ENCODE results near the gene PLOD3. TPM values are rescaled to one million over a fixed set of nuclear protein-coding genes. Genes with fewer than 3 reads are reported as not detected.
A peak's percentile ranks its signal among the peaks of the same experiment; 100 is the strongest.

Gene PLOD3
- total RNA-seq, 1 donor from 2014 or later, result 161 TPM

DNA sequence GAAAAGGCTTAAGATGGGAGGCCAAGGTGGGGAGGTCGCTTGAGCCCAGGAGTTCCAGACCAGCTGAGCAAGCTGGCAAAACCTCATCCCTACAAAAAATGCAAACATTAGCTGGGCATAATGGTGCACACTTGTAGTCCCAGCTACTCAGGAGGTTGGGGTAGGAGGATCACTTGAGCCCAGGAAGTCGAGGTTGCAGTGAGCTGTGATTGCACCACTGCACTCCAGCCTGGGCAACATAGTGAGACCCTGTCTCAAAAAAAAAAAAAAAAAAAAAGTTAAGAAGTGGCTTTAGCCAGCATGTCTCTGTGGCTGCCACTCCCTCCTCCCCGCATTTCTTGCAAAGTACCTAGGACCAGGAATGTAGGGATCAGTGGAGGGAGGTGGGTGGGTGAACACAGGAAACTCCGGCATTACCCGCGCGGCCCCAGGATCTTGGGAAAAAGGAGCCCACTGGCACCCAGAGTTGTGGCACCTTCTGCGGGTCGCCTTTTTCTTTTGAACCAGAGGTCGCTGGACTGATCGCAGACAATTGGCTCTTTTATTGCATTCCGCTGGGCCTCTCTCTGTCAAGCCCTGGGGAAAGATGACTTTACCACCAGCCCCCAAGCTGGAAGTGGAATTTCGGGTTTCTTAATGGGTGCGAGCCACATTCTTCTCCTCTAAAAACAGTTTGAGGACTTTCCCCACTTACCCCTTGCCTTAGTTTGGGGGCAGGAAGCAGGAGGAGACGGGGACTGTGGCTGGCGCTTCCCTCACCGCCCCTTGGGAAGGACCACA, 55.5 kb downstream of the PLOD3 start:
- Mint-ChIP-seq H3K9me3 (ENCODE audit: unreplicated experiment) (no peaks in the 10 kb centered on the region), H3K27me3 (ENCODE audit: low read depth, unreplicated experiment) (no peaks in the 10 kb centered on the region), H3K4me1 (ENCODE audit: low read depth, unreplicated experiment) (peaks cover 28% of the 10 kb centered on the region), H3K36me3 (ENCODE audit: low read depth, unreplicated experiment) (peaks cover 4% of the 10 kb centered on the region), H3K4me3 (ENCODE audit: unreplicated experiment) (peak overlapping the region; percentile 80), H3K27ac (ENCODE audit: unreplicated experiment) (peak overlapping the region; percentile 83)
- H3K36me3 ChIP-seq (ENCODE audit: insufficient read depth, low read length), result peaks cover 11% of the 10 kb centered on the region
- peaks cover 5% of the 10 kb centered on the region for H3K79me2 ChIP-seq (ENCODE audit: insufficient read depth, low read length)
- H3K9ac ChIP-seq (ENCODE audit: low read length), result no peak overlapping the region
- no peak overlapping the region for H3K27ac ChIP-seq (ENCODE audit: low read depth, low read length)
- no peak for DNase-seq (ENCODE audit: low read depth)
- peaks cover 39% of the 10 kb centered on the region for H3K4me1 ChIP-seq (ENCODE audit: insufficient read depth, low read length)
- TF ChIP-seq, protein P1, sequence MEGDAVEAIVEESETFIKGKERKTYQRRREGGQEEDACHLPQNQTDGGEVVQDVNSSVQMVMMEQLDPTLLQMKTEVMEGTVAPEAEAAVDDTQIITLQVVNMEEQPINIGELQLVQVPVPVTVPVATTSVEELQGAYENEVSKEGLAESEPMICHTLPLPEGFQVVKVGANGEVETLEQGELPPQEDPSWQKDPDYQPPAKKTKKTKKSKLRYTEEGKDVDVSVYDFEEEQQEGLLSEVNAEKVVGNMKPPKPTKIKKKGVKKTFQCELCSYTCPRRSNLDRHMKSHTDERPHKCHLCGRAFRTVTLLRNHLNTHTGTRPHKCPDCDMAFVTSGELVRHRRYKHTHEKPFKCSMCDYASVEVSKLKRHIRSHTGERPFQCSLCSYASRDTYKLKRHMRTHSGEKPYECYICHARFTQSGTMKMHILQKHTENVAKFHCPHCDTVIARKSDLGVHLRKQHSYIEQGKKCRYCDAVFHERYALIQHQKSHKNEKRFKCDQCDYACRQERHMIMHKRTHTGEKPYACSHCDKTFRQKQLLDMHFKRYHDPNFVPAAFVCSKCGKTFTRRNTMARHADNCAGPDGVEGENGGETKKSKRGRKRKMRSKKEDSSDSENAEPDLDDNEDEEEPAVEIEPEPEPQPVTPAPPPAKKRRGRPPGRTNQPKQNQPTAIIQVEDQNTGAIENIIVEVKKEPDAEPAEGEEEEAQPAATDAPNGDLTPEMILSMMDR (IDR thresholded peaks at IDR 0.05; ENCODE audit: insufficient read depth, low read depth, low read length), result no peak
- TF ChIP-seq EZH2 (IDR thresholded peaks at IDR 0.05; ENCODE audit: insufficient read depth, low read length), result no peak
- H2AFZ ChIP-seq (ENCODE audit: low read depth, low read length), result no peak overlapping the region
- no peak overlapping the region for H3K4me2 ChIP-seq (ENCODE audit: low read length)
- no peak overlapping the region for H3K4me3 ChIP-seq (ENCODE audit: insufficient read depth, low read depth, low read length)
- peaks cover 12% of the 10 kb centered on the region for H3K27me3 ChIP-seq (ENCODE audit: insufficient read depth, low read length)
- no peaks in the 10 kb centered on the region for H3K9me3 ChIP-seq (ENCODE audit: insufficient read depth, low read depth, low read length)
- peaks cover 53% of the 10 kb centered on the region for H4K20me1 ChIP-seq (ENCODE audit: insufficient read depth, low read length)
- no peak for FAIRE-seq

GRCh38 chr7:101160910-101161309, 56.5 kb downstream of the PLOD3 start:
- H3K36me3 Mint-ChIP-seq (ENCODE audit: low read depth, unreplicated experiment), result peaks cover 8% of the 10 kb centered on the region
- peaks cover 27% of the 10 kb centered on the region for H3K4me1 Mint-ChIP-seq (ENCODE audit: low read depth, unreplicated experiment)
- no peak for FAIRE-seq

More at GRCh38 chr7:101160910-101161309, 56.5 kb downstream of the PLOD3 start:
- Histone ChIP-seq H3K27me3 (ENCODE audit: insufficient read depth, low read length) (peaks cover 8% of the 10 kb centered on the region), H3K4me2 (ENCODE audit: low read length) (no peak overlapping the region), H3K4me3 (ENCODE audit: insufficient read depth, low read depth, low read length) (no peak overlapping the region), H3K79me2 (ENCODE audit: insufficient read depth, low read length) (peaks cover 11% of the 10 kb centered on the region), H3K36me3 (ENCODE audit: insufficient read depth, low read length) (peaks cover 11% of the 10 kb centered on the region), H3K4me1 (ENCODE audit: insufficient read depth, low read length) (peaks cover 34% of the 10 kb centered on the region), H4K20me1 (ENCODE audit: insufficient read depth, low read length) (peaks cover 61% of the 10 kb centered on the region), H3K9ac (ENCODE audit: low read length) (no peak overlapping the region), H3K9me3 (ENCODE audit: insufficient read depth, low read depth, low read length) (no peaks in the 10 kb centered on the region), H3K27ac (ENCODE audit: low read depth, low read length) (no peak overlapping the region), H2AFZ (ENCODE audit: low read depth, low read length) (no peak overlapping the region)
- no peaks in the 10 kb centered on the region for H3K9me3 Mint-ChIP-seq (ENCODE audit: unreplicated experiment)
- no peaks in the 10 kb centered on the region for H3K27me3 Mint-ChIP-seq (ENCODE audit: low read depth, unreplicated experiment)
- H3K27ac Mint-ChIP-seq (ENCODE audit: unreplicated experiment), result peak overlapping the region; percentile 47
- DNase-seq (ENCODE audit: low read depth), result no peak
- no peak overlapping the region for H3K4me3 Mint-ChIP-seq (ENCODE audit: unreplicated experiment)
- no peak for TF ChIP-seq EZH2 (IDR thresholded peaks at IDR 0.05; ENCODE audit: insufficient read depth, low read length)
- TF ChIP-seq, protein P1 (IDR thresholded peaks at IDR 0.05; ENCODE audit: insufficient read depth, low read depth, low read length), result no peak
